DOHH2 (cell line): ENCODE data around the gene ZFPM1.

Experiments used
- H3F3A ChIP-seq: fragments of 200-600 bp; sonication (generic), shearing (Covaris generic); 2 replicates; pipeline ENCODE4 v1.6.0; 2016; ENCODE audit warnings: antibody characterized with exemption, mild to moderate bottlenecking; ENCODE audit not compliant: control insufficient read depth, insufficient read depth
- H3K27ac ChIP-seq: fragments of 200-600 bp; sonication (generic); 2 replicates; pipeline ENCODE4 v1.5.1; 2014; ENCODE audit warnings: low read depth, mild to moderate bottlenecking, low read length, moderate library complexity
- H3K27me3 ChIP-seq: fragments of 200-600 bp; sonication (generic); 2 replicates; pipeline ENCODE4 v1.6.1; 2014; ENCODE audit warnings: mild to moderate bottlenecking, low read length, mixed read lengths; ENCODE audit not compliant: control insufficient read depth
- H3K36me3 ChIP-seq: fragments of 200-600 bp; sonication (generic); 2 replicates; pipeline ENCODE4 v1.6.1; 2014; ENCODE audit warnings: mild to moderate bottlenecking, low read length, moderate library complexity, mixed read lengths; ENCODE audit not compliant: control insufficient read depth
- H3K4me1 ChIP-seq: fragments of 200-600 bp; sonication (generic); 2 replicates; pipeline ENCODE4 v1.6.1; 2014; ENCODE audit warnings: mild to moderate bottlenecking, low read length, mixed read lengths; ENCODE audit not compliant: control insufficient read depth
- H3K4me2 ChIP-seq: fragments of 200-600 bp; sonication (generic); 2 replicates; pipeline ENCODE4 v1.6.0; 2014; ENCODE audit warnings: mild to moderate bottlenecking, low read length, moderate library complexity
- H3K4me3 ChIP-seq: fragments of 200-600 bp; sonication (generic); 2 replicates; pipeline ENCODE4 v1.5.1; 2014; ENCODE audit warnings: mild to moderate bottlenecking, low read length, mixed read lengths
- H3K79me2 ChIP-seq: fragments of 200-600 bp; sonication (generic); 2 replicates; pipeline ENCODE4 v1.6.1; 2014; ENCODE audit warnings: mild to moderate bottlenecking, low read length, mixed read lengths; ENCODE audit not compliant: control insufficient read depth
- H3K9me2 ChIP-seq: fragments of 200-600 bp; sonication (generic); replicated peaks from 2 replicates; pipeline ENCODE4 v1.6.1; 2014; ENCODE audit warnings: mild to moderate bottlenecking, low read length, mixed read lengths; ENCODE audit not compliant: control insufficient read depth
- H3K9me3 ChIP-seq: fragments of 200-600 bp; sonication (generic); 2 replicates; pipeline ENCODE4 v1.6.1; 2014; ENCODE audit warnings: antibody characterized with exemption, low read length, mixed read lengths; ENCODE audit not compliant: control insufficient read depth, insufficient read depth
- H4K20me1 ChIP-seq: fragments of 200-600 bp; sonication (generic); 2 replicates; pipeline ENCODE4 v1.6.0; 2014; ENCODE audit warnings: low read depth, mild to moderate bottlenecking, antibody characterized with exemption, low read length, moderate library complexity; ENCODE audit not compliant: control insufficient read depth, insufficient read depth
- CTCF ChIP-seq: fragments of 200-600 bp; sonication (generic); IDR thresholded peaks from one replicate; pipeline ENCODE4 v1.5.1; 2014; ENCODE audit warnings: antibody characterized with exemption, mild to moderate bottlenecking, low read depth, low read length; ENCODE audit not compliant: poor library complexity, severe bottlenecking
- EZH2phosphoT487 ChIP-seq: fragments of 200-600 bp; sonication (generic); IDR thresholded peaks from 2 replicates; pipeline ENCODE4 v1.6.1; 2017; ENCODE audit warnings: borderline replicate concordance, mild to moderate bottlenecking, antibody characterized with exemption, low read length, moderate library complexity, mixed read lengths

The ZFPM1 gene

GRCh38 chr16:88531346-88531745 lies 78.3 kb downstream of the ZFPM1 start:
- Histone ChIP-seq H3K4me2 (no peak overlapping the region), H3K9me2 (no peaks in the 10 kb centered on the region), H3K9me3 (no peaks in the 10 kb centered on the region), H3K4me3 (no peak overlapping the region), H3K79me2 (peaks cover 10% of the 10 kb centered on the region), H3F3A (peaks cover 8% of the 10 kb centered on the region), H3K27me3 (no peaks in the 10 kb centered on the region), H3K27ac (no peak overlapping the region), H3K4me1 (peaks cover 10% of the 10 kb centered on the region), H4K20me1 (no peaks in the 10 kb centered on the region), H3K36me3 (no peaks in the 10 kb centered on the region; the same call in 1 of the 2 replicates)
- no peak for TF ChIP-seq EZH2phosphoT487

GRCh38 chr16:88531931-88532433 lies 78.9 kb downstream of the ZFPM1 start:
- Histone ChIP-seq H3K36me3 (no peaks in the 10 kb centered on the region; the same call in 1 of the 2 replicates), H3K4me2 (no peak overlapping the region), H3K9me3 (no peaks in the 10 kb centered on the region), H4K20me1 (no peaks in the 10 kb centered on the region), H3K9me2 (no peaks in the 10 kb centered on the region), H3K27ac (no peak overlapping the region), H3F3A (peaks cover 8% of the 10 kb centered on the region), H3K4me3 (no peak overlapping the region), H3K27me3 (no peaks in the 10 kb centered on the region), H3K4me1 (peaks cover 16% of the 10 kb centered on the region), H3K79me2 (peaks cover 10% of the 10 kb centered on the region)
- TF ChIP-seq CTCF (no peak), EZH2phosphoT487 (no peak)

GRCh38 chr16:88532434-88533241 lies 79.6 kb downstream of the ZFPM1 start:
- peaks cover 17% of the 10 kb centered on the region for H3K4me1 ChIP-seq
- H3K27me3 ChIP-seq: no peaks in the 10 kb centered on the region
- no peak overlapping the region for H3K4me2 ChIP-seq
- peaks cover 8% of the 10 kb centered on the region for H3F3A ChIP-seq
- no peaks in the 10 kb centered on the region for H4K20me1 ChIP-seq
- H3K27ac ChIP-seq: no peak overlapping the region
- H3K79me2 ChIP-seq: peaks cover 10% of the 10 kb centered on the region
- H3K9me2 ChIP-seq: no peaks in the 10 kb centered on the region
- TF ChIP-seq CTCF: no peak
- TF ChIP-seq EZH2phosphoT487: no peak
- H3K4me3 ChIP-seq: no peak overlapping the region
- H3K9me3 ChIP-seq: no peaks in the 10 kb centered on the region
- no peaks in the 10 kb centered on the region; the same call in 1 of the 2 replicates for H3K36me3 ChIP-seq

- no peak overlapping the region for H3K27ac ChIP-seq
- peaks cover 8% of the 10 kb centered on the region for H3F3A ChIP-seq
- peaks cover 17% of the 10 kb centered on the region for H3K4me1 ChIP-seq
- H3K4me3 ChIP-seq: no peak overlapping the region
- no peaks in the 10 kb centered on the region for H4K20me1 ChIP-seq
- TF ChIP-seq CTCF (no peak), EZH2phosphoT487 (no peak)
- peaks cover 10% of the 10 kb centered on the region for H3K79me2 ChIP-seq
- no peaks in the 10 kb centered on the region for H3K9me3 ChIP-seq
- H3K4me2 ChIP-seq: no peak overlapping the region
- no peaks in the 10 kb centered on the region for H3K9me2 ChIP-seq
- H3K36me3 ChIP-seq: no peaks in the 10 kb centered on the region; the same call in 1 of the 2 replicates
- no peaks in the 10 kb centered on the region for H3K27me3 ChIP-seq
Observed at GRCh38 chr16:88533381-88533917, 80.4 kb downstream of the ZFPM1 start.
